ENCODE data around the gene NCKAP5.
"Not testable (repeated sequence)": the region's sequence is repeated elsewhere in the genome, so short reads cannot be mapped to it uniquely, and the experiment has no call there.

The NCKAP5 gene

GRCh38 chr2:133523406-133523805 lies 44.9 kb downstream of the NCKAP5 start:
- Histone ChIP-seq H3K36me3 (no peaks in the 10 kb centered on the region), H3K4me1 (ENCODE audit: control insufficient read depth in 1 of 2, insufficient read depth in 1 of 2, low read depth in 1 of 2, low read length in 1 of 2) (no peaks in the 10 kb centered on the region), H3K4me3 (ENCODE audit: low read depth in 1 of 2, low read length in 1 of 2) (no peak overlapping the region), H3K27ac (no peak overlapping the region), H3K27me3 (no peaks in the 10 kb centered on the region), H3K9me3 (no peaks in the 10 kb centered on the region)
- no peak for TF ChIP-seq CTCF (IDR thresholded peaks at IDR 0.05)

GRCh38 chr2:133522204-133522603 lies 46.1 kb downstream of the NCKAP5 start:
- Histone ChIP-seq H3K36me3 (no peaks in the 10 kb centered on the region), H3K4me3 (ENCODE audit: low read depth in 1 of 2, low read length in 1 of 2) (no peak overlapping the region), H3K27ac (no peak overlapping the region), H3K27me3 (no peaks in the 10 kb centered on the region), H3K4me1 (ENCODE audit: control insufficient read depth in 1 of 2, insufficient read depth in 1 of 2, low read depth in 1 of 2, low read length in 1 of 2) (no peaks in the 10 kb centered on the region), H3K9me3 (no peaks in the 10 kb centered on the region)
- TF ChIP-seq CTCF (IDR thresholded peaks at IDR 0.05) = no peak

GRCh38 chr2:133521146-133521745 lies 47.0 kb downstream of the NCKAP5 start:
- Histone ChIP-seq H3K9me3 (no peaks in the 10 kb centered on the region), H3K27me3 (no peaks in the 10 kb centered on the region), H3K36me3 (no peaks in the 10 kb centered on the region), H3K4me1 (ENCODE audit: control insufficient read depth in 1 of 2, insufficient read depth in 1 of 2, low read depth in 1 of 2, low read length in 1 of 2) (no peaks in the 10 kb centered on the region), H3K27ac (no peak overlapping the region), H3K4me3 (ENCODE audit: low read depth in 1 of 2, low read length in 1 of 2) (no peak overlapping the region)
- TF ChIP-seq CTCF (IDR thresholded peaks at IDR 0.05) = no peak

- not testable (repeated sequence) for H3K9me3 ChIP-seq; H3K27me3 ChIP-seq; H3K4me3 ChIP-seq (ENCODE audit: low read depth in 1 of 2, low read length in 1 of 2); H3K4me1 ChIP-seq (ENCODE audit: control insufficient read depth in 1 of 2, insufficient read depth in 1 of 2, low read depth in 1 of 2, low read length in 1 of 2); H3K27ac ChIP-seq; H3K36me3 ChIP-seq
Measured at GRCh38 chr2:133519677-133520076, 48.6 kb downstream of the NCKAP5 start.

GRCh38 chr2:133518700-133519344 lies 49.4 kb downstream of the NCKAP5 start:
- H3K27me3 ChIP-seq = no peaks in the 10 kb centered on the region
- no peak overlapping the region for H3K27ac ChIP-seq
- no peaks in the 10 kb centered on the region for H3K4me1 ChIP-seq (ENCODE audit: control insufficient read depth in 1 of 2, insufficient read depth in 1 of 2, low read depth in 1 of 2, low read length in 1 of 2)
- no peaks in the 10 kb centered on the region for H3K9me3 ChIP-seq
- no peaks in the 10 kb centered on the region for H3K36me3 ChIP-seq
- TF ChIP-seq CTCF (IDR thresholded peaks at IDR 0.05) = no peak
- no peak overlapping the region for H3K4me3 ChIP-seq (ENCODE audit: low read depth in 1 of 2, low read length in 1 of 2)

- Histone ChIP-seq H3K36me3 (no peaks in the 10 kb centered on the region), H3K27me3 (no peaks in the 10 kb centered on the region), H3K4me1 (ENCODE audit: control insufficient read depth in 1 of 2, insufficient read depth in 1 of 2, low read depth in 1 of 2, low read length in 1 of 2) (no peaks in the 10 kb centered on the region), H3K4me3 (ENCODE audit: low read depth in 1 of 2, low read length in 1 of 2) (no peak overlapping the region), H3K9me3 (no peaks in the 10 kb centered on the region), H3K27ac (no peak overlapping the region)
- no peak for TF ChIP-seq CTCF (IDR thresholded peaks at IDR 0.05)
Measured at GRCh38 chr2:133517876-133518275, 50.4 kb downstream of the NCKAP5 start.
